ENCODE results near the gene BRAF.

- TF ChIP-seq POLR2A (IDR thresholded peaks at IDR 0.05; ENCODE audit: low read length) (no peak), GATA1 (IDR thresholded peaks at IDR 0.05; ENCODE audit: low read depth, low read length) (no peak)
These were observed 157.3 kb downstream of the BRAF start for GRCh38 chr7:140767418-140767817.

Measured in erythroblast (primary cell).